ENCODE data around the gene AKAP8.

DNA sequence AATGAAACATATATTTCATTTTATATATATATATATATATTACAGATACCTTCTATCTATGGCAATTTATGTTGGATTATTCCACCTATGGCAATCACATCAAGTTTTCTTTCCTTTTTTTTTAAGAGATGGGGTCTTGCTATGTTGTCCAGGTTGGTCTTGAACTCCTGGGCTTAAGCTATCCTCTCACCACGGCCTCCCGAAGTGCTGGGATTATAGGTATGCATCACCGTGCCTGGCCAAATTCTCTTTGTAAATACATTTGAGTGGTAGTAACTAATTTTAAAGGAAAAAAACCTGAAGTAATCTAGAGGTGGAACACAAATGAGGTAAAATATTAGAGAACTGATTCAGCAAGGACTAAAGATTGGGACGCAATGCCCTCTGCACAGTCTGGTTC, 25.7 kb downstream of the AKAP8 start:
- TF ChIP-seq, protein P1, sequence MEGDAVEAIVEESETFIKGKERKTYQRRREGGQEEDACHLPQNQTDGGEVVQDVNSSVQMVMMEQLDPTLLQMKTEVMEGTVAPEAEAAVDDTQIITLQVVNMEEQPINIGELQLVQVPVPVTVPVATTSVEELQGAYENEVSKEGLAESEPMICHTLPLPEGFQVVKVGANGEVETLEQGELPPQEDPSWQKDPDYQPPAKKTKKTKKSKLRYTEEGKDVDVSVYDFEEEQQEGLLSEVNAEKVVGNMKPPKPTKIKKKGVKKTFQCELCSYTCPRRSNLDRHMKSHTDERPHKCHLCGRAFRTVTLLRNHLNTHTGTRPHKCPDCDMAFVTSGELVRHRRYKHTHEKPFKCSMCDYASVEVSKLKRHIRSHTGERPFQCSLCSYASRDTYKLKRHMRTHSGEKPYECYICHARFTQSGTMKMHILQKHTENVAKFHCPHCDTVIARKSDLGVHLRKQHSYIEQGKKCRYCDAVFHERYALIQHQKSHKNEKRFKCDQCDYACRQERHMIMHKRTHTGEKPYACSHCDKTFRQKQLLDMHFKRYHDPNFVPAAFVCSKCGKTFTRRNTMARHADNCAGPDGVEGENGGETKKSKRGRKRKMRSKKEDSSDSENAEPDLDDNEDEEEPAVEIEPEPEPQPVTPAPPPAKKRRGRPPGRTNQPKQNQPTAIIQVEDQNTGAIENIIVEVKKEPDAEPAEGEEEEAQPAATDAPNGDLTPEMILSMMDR (optimal IDR thresholded peaks at IDR 0.05 in 1 of 3, IDR thresholded peaks at IDR 0.05 in 1 of 3, conservative IDR thresholded peaks at IDR 0.05 in 1 of 3; ENCODE audit: extremely low read depth in 1 of 3, insufficient read depth in 2 of 3, low read length in 3 of 3) = no peak
- TF ChIP-seq EZH2 (IDR thresholded peaks at IDR 0.05; ENCODE audit: low read length) = no peak

Measured in keratinocyte (primary cell).